ENCODE results near the gene TEDC2.

TEDC2 gene

DNA sequence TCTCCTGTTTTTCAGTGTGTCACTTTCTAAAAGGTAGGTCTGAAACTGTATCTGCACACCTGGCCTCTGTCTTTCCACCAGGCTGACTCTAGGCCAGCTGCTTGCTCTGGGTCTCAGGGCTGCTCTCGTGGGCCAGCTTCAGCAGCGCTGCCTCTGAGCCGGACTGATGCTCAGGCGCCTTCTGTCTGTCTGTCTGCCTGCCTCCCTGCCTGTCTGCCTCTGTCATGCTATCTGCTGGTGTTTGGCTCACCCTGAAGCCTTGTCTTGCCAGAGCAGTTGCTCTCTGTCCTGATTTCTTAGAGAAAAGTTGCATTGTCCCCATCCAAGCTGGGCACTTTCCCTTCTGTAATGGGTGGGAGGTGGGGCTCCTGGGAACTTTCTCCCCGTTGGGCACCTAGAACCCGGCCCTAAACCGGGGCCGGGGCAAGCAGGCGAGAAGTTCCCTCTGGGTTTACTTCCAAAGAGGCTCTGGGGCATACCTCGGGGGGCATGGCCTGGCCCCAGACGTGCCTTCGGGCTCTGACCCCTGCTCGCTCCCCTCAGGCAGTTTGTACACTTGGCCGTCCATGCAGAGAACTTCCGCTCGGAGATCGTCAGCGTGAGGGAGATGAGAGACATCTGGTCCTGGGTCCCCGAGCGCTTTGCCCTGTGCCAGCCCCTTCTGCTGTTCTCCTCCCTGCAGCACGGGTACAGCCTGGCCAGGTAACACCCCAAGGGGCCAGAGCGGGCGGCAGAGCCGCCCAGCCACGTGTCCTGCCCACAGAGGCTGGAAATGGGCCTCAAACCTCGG is 38.0 kb downstream of the TEDC2 start:
- DNase-seq, result no peak

- DNase-seq, result no peak
Measured at GRCh38 chr16:2498531-2499253, 38.8 kb downstream of the TEDC2 start.

GRCh38 chr16:2499454-2499853 is 39.5 kb downstream of the TEDC2 start:
- DNase-seq, result no peak

GRCh38 chr16:2499890-2500429 is 40.1 kb downstream of the TEDC2 start:
- DNase-seq, result no peak

DNA sequence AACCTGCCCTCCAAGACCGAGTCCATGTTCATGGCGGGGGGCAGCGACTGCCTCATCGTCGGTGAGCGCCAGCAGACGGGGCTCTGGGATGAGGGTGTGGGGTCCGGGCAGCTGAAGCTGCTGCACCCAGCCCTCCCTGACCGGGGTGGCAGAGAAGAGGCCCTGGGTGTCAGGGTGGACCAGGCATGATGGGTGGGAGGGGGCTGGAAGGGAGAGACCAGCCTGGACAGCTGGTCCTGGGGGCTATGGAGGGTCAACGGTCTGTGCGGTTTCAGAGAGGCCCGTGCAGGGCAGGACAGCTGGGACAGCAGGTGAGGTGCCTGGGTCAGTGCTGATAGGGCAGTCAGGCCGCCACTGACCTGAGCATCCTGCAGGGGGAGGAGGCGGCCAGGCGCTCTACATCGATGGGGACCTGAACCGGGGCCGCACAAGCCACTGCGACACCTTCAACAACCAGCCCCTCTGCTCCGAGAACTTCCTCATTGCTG is 40.6 kb downstream of the TEDC2 start:
- DNase-seq, result no peak

DNA sequence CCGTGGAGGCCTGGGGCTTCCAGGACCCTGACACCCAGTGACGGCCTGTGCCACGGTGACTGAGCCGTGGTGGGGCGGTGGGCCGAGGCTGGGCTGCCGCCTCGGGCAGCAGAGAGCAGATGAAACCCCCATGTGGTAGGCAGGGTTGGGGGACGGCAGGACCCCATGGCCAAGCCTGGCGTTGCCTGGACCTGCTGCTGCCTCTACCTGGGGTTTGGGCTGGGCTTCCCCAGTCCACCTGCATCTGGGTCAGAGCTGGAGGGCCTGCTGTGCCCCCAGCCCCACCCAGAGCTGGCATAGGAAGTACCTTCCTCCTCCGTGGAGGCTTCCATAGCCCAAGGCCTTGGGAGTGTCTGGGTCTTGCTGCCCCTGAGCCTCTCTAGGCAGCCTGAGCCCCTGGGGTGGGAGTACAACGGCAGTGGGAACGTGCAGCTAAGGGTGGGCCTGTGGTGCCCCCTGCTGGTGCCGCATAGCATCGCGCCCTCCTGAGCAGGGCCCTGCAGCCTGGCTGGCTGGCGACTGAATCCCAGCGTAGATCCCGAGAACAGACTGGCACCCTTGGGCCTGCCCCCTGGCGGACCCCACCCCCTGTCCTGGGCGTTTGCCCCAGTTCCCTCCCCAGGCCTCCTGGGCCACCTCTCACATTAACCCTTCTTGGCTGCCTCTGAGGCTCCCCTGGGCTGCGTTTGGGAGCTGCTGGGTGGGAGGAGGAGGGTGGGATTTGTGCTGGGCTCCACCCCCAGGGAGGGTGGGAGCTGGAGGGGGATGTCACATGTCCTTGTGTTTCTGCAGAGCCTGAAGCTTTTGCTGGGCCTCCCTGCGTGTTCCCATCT is 41.2 kb downstream of the TEDC2 start:
- DNase-seq, result peak; percentile 69

DNA sequence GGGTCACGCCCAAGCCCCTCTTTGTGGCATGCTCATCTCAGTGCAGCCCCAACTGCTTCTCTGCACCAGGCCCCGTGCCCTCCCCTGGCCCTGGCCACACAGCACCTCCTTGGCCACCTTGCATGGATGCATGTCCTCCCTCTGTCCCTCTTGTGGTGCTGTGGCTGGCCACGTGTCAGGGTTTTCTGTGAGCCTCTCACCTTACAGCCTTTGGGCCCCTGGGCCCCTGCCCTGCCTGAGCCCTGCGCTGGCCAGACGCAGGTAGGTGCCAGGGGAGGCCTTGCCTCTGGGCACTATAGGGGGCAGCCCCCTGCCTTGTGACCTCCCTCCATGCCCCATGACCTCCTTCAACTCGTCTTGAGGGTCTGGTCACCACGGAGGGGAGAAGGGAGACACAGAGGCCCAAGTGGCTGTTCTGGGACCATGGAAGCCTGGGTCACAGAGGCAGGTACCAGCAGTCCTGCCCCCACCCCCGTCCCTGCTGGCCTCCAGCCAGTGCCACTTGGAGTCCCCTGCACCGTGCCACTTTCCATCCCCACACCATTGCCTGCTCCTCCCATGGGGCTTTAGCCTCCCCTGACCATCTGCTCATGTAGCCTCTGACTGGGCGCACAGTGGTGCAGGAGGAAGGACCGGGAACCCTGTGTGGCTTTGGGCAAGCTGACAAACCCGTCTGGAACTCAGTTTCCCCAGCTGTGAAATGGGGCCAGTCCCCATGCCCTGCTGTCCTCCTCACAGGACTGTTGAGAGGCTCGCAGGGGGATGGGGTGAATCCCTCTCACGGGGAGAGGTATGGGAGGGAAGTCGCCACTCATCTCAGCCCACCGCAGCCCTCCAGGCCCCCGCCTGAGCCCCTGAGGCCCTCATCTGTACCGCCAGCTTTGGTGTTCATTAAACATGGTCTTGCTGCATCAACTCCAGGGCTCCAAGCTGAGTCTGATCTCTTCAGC is 42.3 kb downstream of the TEDC2 start:
- no peak for DNase-seq

- DNase-seq, result no peak
Measured at GRCh38 chr16:2505695-2506094, 45.8 kb downstream of the TEDC2 start.

GRCh38 chr16:2507052-2507659 is 47.2 kb downstream of the TEDC2 start:
- DNase-seq, result no peak

DNA sequence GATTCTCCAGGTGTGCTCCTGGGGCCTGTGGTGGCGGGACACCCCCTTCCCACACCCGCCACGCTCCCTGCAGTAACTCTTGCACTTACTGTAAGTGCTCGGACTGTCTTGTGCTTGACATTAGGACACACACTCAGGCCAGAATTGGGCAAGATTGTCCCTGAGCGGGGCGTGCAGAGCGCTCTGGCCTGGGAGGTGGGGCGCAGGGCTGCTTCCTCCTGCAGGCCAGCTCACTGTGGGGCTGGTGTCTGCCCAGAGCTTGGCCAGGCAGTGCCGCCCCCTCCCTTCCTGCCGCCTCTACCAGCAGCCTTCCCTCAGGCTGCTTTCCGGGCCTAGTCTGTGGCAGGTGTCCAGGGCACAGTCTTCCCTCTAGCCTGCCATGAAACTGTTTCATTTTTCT is 47.8 kb downstream of the TEDC2 start:
- DNase-seq, result no peak

- DNase-seq, result no peak
Measured at GRCh38 chr16:2508722-2509400, 49.0 kb downstream of the TEDC2 start.

- no peak for DNase-seq
Measured at GRCh38 chr16:2511128-2511800, 51.4 kb downstream of the TEDC2 start.

GRCh38 chr16:2511996-2512734 is 52.3 kb downstream of the TEDC2 start:
- no peak for DNase-seq

DNA sequence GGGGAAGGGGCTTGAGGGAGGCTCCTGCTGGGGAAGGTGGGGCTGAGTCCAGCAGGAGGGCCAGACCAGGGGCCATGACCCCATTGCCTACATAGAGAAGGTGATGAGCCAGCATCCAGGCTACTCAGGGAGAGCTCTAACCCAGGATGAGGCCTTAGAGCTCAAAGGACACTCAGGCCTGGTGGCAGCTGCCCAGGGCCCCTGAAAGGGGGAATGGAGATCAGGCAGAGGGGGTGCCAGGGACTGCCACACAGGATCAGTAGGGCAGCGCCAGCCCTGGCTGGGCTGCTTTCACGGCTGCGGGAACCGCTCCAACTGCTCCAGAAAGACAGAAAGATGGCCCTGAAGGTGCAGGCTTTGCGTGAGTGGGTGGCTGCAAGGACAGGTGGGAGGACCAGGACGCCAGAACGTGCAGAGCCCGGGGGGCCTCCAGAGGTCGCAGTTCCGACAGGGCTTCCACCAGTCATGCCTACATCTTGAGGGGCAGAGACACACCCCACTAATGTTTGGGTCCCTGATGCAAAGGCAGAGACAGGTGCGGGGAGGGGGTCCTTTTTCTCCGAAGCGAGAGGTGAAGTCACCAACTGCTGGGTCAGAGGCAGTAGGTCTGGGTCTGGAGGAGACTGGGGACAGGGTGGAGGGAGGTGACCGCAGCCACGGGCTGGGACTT is 53.0 kb downstream of the TEDC2 start:
- DNase-seq, result no peak

GRCh38 chr16:2513405-2514332 is 53.8 kb downstream of the TEDC2 start, which contains the start of gene ATP6V0C:
TSS of gene ATP6V0C (plus strand) at chr16:2513952. CDS start at chr16:2514104, 152 bp downstream.
- peak; percentile 91 for DNase-seq
